Psoas muscle (tissue), 8 donors: ENCODE results near the gene BPIFB1. TPM values are rescaled to one million over a fixed set of nuclear protein-coding genes. Genes with fewer than 3 reads are reported as not detected.

ENCODE experiments used
- ATAC-seq, 4 donors: fragments of 200-7000 bp; cut with Tn5 transposase; one replicate each; pipeline ENCODE4 v1.9.1; 2020; ENCODE audit warnings: moderate library complexity in 3 of 4, mild to moderate bottlenecking in 2 of 4
- DNase-seq, 2 donors: peaks; one replicate each; pipeline ENCODE4 v3.0.0-alpha.2; 2020
- H3K27ac ChIP-seq: fragments of 200-600 bp; one replicate; pipeline ENCODE4 v1.8.0; 2022
- H3K27me3 ChIP-seq, 3 donors: fragments of 200-600 bp in 1 of 3; one replicate each; pipeline versions ENCODE4 v1.6.1 to v1.8.0; 2013 to 2022; ENCODE audit warnings: low read length in 2 of 3, mild to moderate bottlenecking in 2 of 3, moderate library complexity in 1 of 3; ENCODE audit not compliant: insufficient read depth in 3 of 3
- H3K36me3 ChIP-seq, 2 donors: fragments of 200-600 bp in 1 of 2; one replicate each; pipeline versions ENCODE4 v1.6.1 to v1.8.0; 2013 to 2022; ENCODE audit warnings: low read depth in 1 of 2, mild to moderate bottlenecking in 1 of 2, moderate library complexity in 1 of 2; ENCODE audit not compliant: insufficient read depth in 1 of 2
- H3K4me1 ChIP-seq: fragments of 200-600 bp; one replicate; pipeline ENCODE4 v1.8.0; 2022
- H3K4me3 ChIP-seq: fragments of 200-600 bp; one replicate; pipeline ENCODE4 v1.8.0; 2022; ENCODE audit warnings: mild to moderate bottlenecking
- H3K9me3 ChIP-seq: fragments of 200-600 bp; one replicate; pipeline ENCODE4 v1.8.0; 2022
- CTCF ChIP-seq: fragments of 200-600 bp; IDR thresholded peaks from one replicate; pipeline ENCODE4 v1.8.0; 2022; ENCODE audit warnings: antibody characterized with exemption
- WGBS, 3 donors: extraction: QIAGEN DNeasy Blood & Tissue Kit; methylation state at CpG; one replicate each; pipeline versions ENCODE4 v1.1.6 to v1.1.7; 2013; 5-methylcytosine and 5-hydroxymethylcytosine counted together
- intact Hi-C, 2 donors: fragments of 100-400 bp; cut with DNase I; formaldehyde crosslinking; loops; one replicate each; pipeline versions ENCODE4 v1.11.0 to v1.14.2; 2022
- polyA plus RNA-seq, 3 donors: library from polyadenylated mRNA; stranded (reverse); fragments of 200-250 nt; gene quantifications; one replicate each; pipeline ENCODE4 v1.2.3, GENCODE V29; 2013
- total RNA-seq, 4 donors: library from RNA; stranded (reverse); fragmentation: NEBNext Ultra II Directional in 2 of 4; extraction: Animal tissue kit (Norgen Biotek cat#: 25700) in 2 of 4; gene quantifications; one replicate each; pipeline versions ENCODE4 v1.2.1 to v1.2.4, GENCODE V29; 2021 to 2023
- donor health status: healthy with polysubstance abuse.
- donor health status: DM: no; HTN: no; CAD: no; lungs with moderate emphysema.
- donor health status: Bipolar disorder and iron deficiency.
- donor health status: healthy.
- donor health status: DM: yes; HTN: yes; CAD: no.
- donor health status: DM: no; HTN: no; CAD: no.
- donor health status: DM: no; HTN: no; CAD: no.
- donor health status: DM: yes; HTN: yes; CAD: no.

BPIFB1 gene
- total and polyA plus RNA-seq, 7 donors: 0.04 TPM; not detected in 6

GRCh38 chr20:33313686-33314314 is 30.8 kb downstream of the BPIFB1 start:
- 67 to 72% (median 67%) methylated on average over 7 of the region's 7 CpGs for WGBS, 3 donors
- intact Hi-C loops: no loop called here
- no peak for ATAC-seq
- peaks cover 0 to 4% (median 0%) of the 10 kb centered on the region in 3 donors for H3K27me3 ChIP-seq
- no peak overlapping the region for H3K27ac ChIP-seq
- DNase-seq: no peak
- TF ChIP-seq CTCF: no peak
- no peaks in the 10 kb centered on the region for H3K9me3 ChIP-seq
- no peak overlapping the region for H3K4me3 ChIP-seq
- H3K36me3 ChIP-seq: no peaks in the 10 kb centered on the region
- H3K4me1 ChIP-seq: no peaks in the 10 kb centered on the region

GRCh38 chr20:33316343-33316742 is 33.3 kb downstream of the BPIFB1 start:
- WGBS, 3 donors: 66 to 70% (median 67%) methylated on average over 5 of the region's 5 CpGs
- no peaks in the 10 kb centered on the region for H3K4me1 ChIP-seq
- H3K9me3 ChIP-seq: no peaks in the 10 kb centered on the region
- peaks cover 0 to 4% (median 4%) of the 10 kb centered on the region in 3 donors for H3K27me3 ChIP-seq
- H3K4me3 ChIP-seq: no peak overlapping the region
- no peak for TF ChIP-seq CTCF
- no peak for ATAC-seq
- H3K36me3 ChIP-seq: no peaks in the 10 kb centered on the region
- DNase-seq: no peak
- no peak overlapping the region for H3K27ac ChIP-seq
- intact Hi-C loops: no loop called here

- DNase-seq (no peak), ATAC-seq (no peak)
- intact Hi-C loops: no loop called here
- TF ChIP-seq CTCF: no peak
- no peaks in the 10 kb centered on the region for H3K9me3 ChIP-seq
- H3K36me3 ChIP-seq: no peaks in the 10 kb centered on the region
- WGBS, 3 donors: 76 to 79% (median 77%) methylated on average over 3 of the region's 3 CpGs
- no peak overlapping the region for H3K4me3 ChIP-seq
- H3K27me3 ChIP-seq: peaks cover 0 to 4% (median 4%) of the 10 kb centered on the region in 3 donors
- no peak overlapping the region for H3K27ac ChIP-seq
- no peaks in the 10 kb centered on the region for H3K4me1 ChIP-seq
Measured at GRCh38 chr20:33316958-33317357, 33.9 kb downstream of the BPIFB1 start.

GRCh38 chr20:33317424-33318095 is 34.5 kb downstream of the BPIFB1 start:
- Histone ChIP-seq H3K27me3 (peaks cover 0 to 4% (median 4%) of the 10 kb centered on the region in 3 donors), H3K4me1 (no peaks in the 10 kb centered on the region), H3K4me3 (no peak overlapping the region), H3K9me3 (no peaks in the 10 kb centered on the region), H3K36me3 (no peaks in the 10 kb centered on the region), H3K27ac (no peak overlapping the region)
- no peak for TF ChIP-seq CTCF
- intact Hi-C loops: no loop called here
- ATAC-seq (no peak), DNase-seq (no peak)
- 81 to 86% (median 84%) methylated on average over 14 of the region's 14 CpGs for WGBS, 3 donors
